ENCODE data around the gene PGM2. TPM values are rescaled to one million over a fixed set of nuclear protein-coding genes. Genes with fewer than 3 reads are reported as not detected.

The PGM2 gene
- total and polyA plus RNA-seq, 10 of the 15 experiments (the other 5 are each of a cell fraction or from before 2014, with no cell fraction given): 11.9 to 41.7 (median 37.1) TPM

- no peak overlapping the region for H3K4me2 ChIP-seq (ENCODE audit: control insufficient read depth, insufficient read depth)
- H3K79me2 ChIP-seq (ENCODE audit: control insufficient read depth, insufficient read depth, low read length): no peaks in the 10 kb centered on the region
- ChIA-PET RAD21 (ENCODE audit: unreplicated experiment) (interaction anchor here (0.7 kb wide), 1 partner anchor 171 kb away, joined by 3 read pairs; no protein-coding TSS in a partner anchor), SMC1A (ENCODE audit: uncharacterized antibody, unreplicated experiment) (no interaction called here), CTCF (no interaction called here), POLR2A (interaction anchor here (0.6 kb wide), 1 partner anchor 9 kb away, joined by 4 read pairs; no protein-coding TSS in a partner anchor)
- no peaks in the 10 kb centered on the region for H3K27me3 ChIP-seq (replicated peaks in 1 of 2; ENCODE audit: control insufficient read depth in 2 of 2, insufficient read depth in 2 of 2, low read length in 1 of 2)
- in situ Hi-C loops (cut with MboI) (no loop called here), intact Hi-C loops (cut with micrococcal nuclease; ENCODE audit: unreplicated experiment) (no loop called here)
- no peak overlapping the region for H3K27ac ChIP-seq (ENCODE audit: control insufficient read depth, insufficient read depth)
- no peaks in the 10 kb centered on the region for H3K36me3 ChIP-seq (ENCODE audit: control insufficient read depth in 2 of 2, insufficient read depth in 2 of 2, low read length in 1 of 2)
- no peaks in the 10 kb centered on the region for H3K9me3 ChIP-seq (replicated peaks; ENCODE audit: control insufficient read depth, insufficient read depth, low read length)
- ATAC-seq (no peak), DNase-seq (ENCODE audit: low read depth, low spot score) (no peak), FAIRE-seq (no peak)
- no peaks in the 10 kb centered on the region for H4K20me1 ChIP-seq (ENCODE audit: control insufficient read depth, insufficient read depth)
- 93% methylated on average over 3 of the region's 3 CpGs for WGBS (ENCODE audit: insufficient coverage, insufficient replicate concordance, low lambda C conversion rate, missing lambda C conversion rate)
- H3K4me3 ChIP-seq: no peak overlapping the region
- no peak overlapping the region for H3K9ac ChIP-seq (ENCODE audit: control insufficient read depth, insufficient read depth, low read length)
- no peaks in the 10 kb centered on the region for H3K4me1 ChIP-seq (ENCODE audit: control insufficient read depth, insufficient read depth, low read length)
- no TSS peak for BruUV-seq (replicated peaks)
- H2AFZ ChIP-seq (ENCODE audit: control insufficient read depth, low read depth, low read length): no peak overlapping the region
- TF ChIP-seq ASH2L (IDR thresholded peaks at IDR 0.05; ENCODE audit: borderline replicate concordance, low read depth): no peak
- TF ChIP-seq ZNF687 (IDR thresholded peaks at IDR 0.05): no peak
- no peak for TF ChIP-seq ZNF622 (IDR thresholded peaks at IDR 0.05)
- TF ChIP-seq IRF4 (IDR thresholded peaks at IDR 0.05; ENCODE audit: low read depth, low read length): no peak
- TF ChIP-seq SREBF2 (IDR thresholded peaks at IDR 0.05; ENCODE audit: low read length): no peak
- TF ChIP-seq TARDBP (IDR thresholded peaks at IDR 0.05; ENCODE audit: borderline replicate concordance): no peak
- no peak for TF ChIP-seq ZBTB11 (CRISPR knock-in tag; IDR thresholded peaks at IDR 0.05)
- TF ChIP-seq HDGF (IDR thresholded peaks at IDR 0.05): no peak
- no peak for TF ChIP-seq RUNX3 (IDR thresholded peaks at IDR 0.05; ENCODE audit: low read length)
- TF ChIP-seq REST (IDR thresholded peaks at IDR 0.05; ENCODE audit: low read depth, low read length): no peak
- TF ChIP-seq ELK1 (IDR thresholded peaks at IDR 0.05; ENCODE audit: low read depth, low read length): no peak
- no peak for TF ChIP-seq YBX1 (IDR thresholded peaks at IDR 0.05)
- TF ChIP-seq ZSCAN29 (IDR thresholded peaks at IDR 0.05): no peak
These were observed 9.8 kb upstream of the PGM2 start for GRCh38 chr4:37816719-37817118.
